Measurements from ENCODE around the gene CPSF4L.

The CPSF4L gene

DNA sequence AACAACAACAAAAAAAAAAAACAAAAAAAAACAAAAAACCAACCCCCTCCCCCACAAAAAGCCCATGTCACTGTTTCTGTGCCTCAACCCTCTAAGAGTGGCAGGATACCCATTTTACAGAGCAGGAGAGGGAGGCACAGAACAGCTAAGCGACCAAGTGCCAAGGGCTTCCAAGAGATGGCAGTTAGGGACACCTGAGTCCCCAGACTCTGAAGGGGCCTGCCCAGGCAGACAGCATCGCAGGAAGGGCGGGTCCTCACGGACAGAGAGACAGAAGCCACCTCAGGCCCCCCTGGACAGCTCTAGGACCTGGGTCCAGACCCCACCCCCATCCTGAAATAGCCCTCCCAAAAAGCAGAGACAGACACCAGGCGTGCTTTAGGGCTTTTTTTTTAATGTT is 21.6 kb upstream of the CPSF4L start:
- no peak overlapping the region for H3K27ac Mint-ChIP-seq
- no peak for DNase-seq

DNA sequence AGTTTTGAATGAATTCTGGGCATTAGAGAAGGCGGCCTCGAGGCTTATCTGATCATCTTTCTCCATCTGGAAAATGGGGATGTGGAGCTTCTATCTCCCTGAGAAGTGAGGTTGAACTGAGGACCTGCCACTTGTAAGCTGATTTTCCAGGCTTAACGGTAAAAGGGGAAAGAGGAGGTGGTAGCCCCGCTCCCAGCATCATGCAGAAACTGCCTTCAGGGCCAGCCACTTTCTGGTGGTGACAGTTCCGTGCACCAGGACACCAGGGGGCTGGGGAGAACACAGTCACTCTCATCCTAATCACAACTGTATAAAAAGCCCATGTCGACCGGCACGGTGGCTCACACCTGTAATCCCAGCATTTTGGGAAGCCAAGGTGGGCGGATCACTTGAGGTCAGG is 20.9 kb upstream of the CPSF4L start:
- no peak overlapping the region for H3K4me3 Mint-ChIP-seq
- no peaks in the 10 kb centered on the region for H3K27me3 Mint-ChIP-seq
- no peaks in the 10 kb centered on the region for H3K36me3 Mint-ChIP-seq (ENCODE audit: low read depth)
- no peak overlapping the region for H3K27ac Mint-ChIP-seq
- DNase-seq: no peak
- H3K4me1 Mint-ChIP-seq (ENCODE audit: low read depth): no peaks in the 10 kb centered on the region
- H3K9me3 Mint-ChIP-seq: no peaks in the 10 kb centered on the region

More for the DNA sequence above, 21.6 kb upstream of the CPSF4L start:
- Mint-ChIP-seq H3K9me3 (no peaks in the 10 kb centered on the region), H3K27me3 (no peaks in the 10 kb centered on the region), H3K4me1 (ENCODE audit: low read depth) (no peaks in the 10 kb centered on the region), H3K4me3 (no peak overlapping the region), H3K36me3 (ENCODE audit: low read depth) (no peaks in the 10 kb centered on the region)

DNA sequence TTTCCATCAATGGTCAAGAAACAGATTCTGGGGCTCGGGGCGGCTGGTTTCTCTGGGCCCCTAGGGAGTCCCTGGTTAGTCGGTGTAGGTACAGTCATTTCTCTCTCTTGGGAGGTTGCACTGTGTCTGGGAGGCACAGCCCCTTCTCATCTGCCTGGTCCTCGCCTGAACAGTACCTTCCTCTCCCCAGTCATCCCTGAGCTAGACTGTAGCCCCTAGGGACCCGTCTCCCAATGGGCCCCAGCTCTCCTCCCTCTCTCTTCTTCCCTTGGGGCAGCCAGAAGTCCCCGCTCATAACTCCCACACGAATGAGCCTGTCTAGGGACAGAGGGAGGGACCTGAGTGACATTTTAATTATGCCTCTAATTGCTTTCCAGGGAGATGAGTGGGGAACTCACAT is 20.2 kb upstream of the CPSF4L start:
- H3K36me3 Mint-ChIP-seq (ENCODE audit: low read depth): no peaks in the 10 kb centered on the region
- H3K27ac Mint-ChIP-seq: no peak overlapping the region
- no peaks in the 10 kb centered on the region for H3K4me1 Mint-ChIP-seq (ENCODE audit: low read depth)
- no peak overlapping the region for H3K4me3 Mint-ChIP-seq
- H3K9me3 Mint-ChIP-seq: no peaks in the 10 kb centered on the region
- DNase-seq: no peak
- H3K27me3 Mint-ChIP-seq: no peaks in the 10 kb centered on the region

DNA sequence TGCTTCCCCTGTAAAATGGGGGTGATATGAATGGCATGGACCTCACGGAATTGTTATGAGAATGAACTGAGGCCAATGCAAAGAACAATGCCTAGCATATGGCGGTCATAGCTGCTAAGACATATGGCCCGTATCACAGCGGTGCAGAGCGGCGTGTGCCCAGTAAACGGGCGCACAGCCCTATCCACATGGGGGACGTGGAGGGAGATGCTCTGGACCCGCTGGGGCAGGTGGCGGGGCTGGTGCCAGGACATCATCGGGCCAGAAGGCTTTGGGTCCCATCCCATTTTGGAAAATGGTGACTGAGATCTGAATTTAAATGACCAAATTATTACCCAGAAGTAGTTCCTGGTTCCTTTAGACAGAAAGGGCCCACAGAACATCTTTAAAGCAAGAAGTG is 18.5 kb upstream of the CPSF4L start:
- H3K27ac Mint-ChIP-seq: no peak overlapping the region
- H3K36me3 Mint-ChIP-seq (ENCODE audit: low read depth): no peaks in the 10 kb centered on the region
- H3K27me3 Mint-ChIP-seq: no peaks in the 10 kb centered on the region
- no peak for DNase-seq
- H3K9me3 Mint-ChIP-seq: no peaks in the 10 kb centered on the region
- no peaks in the 10 kb centered on the region for H3K4me1 Mint-ChIP-seq (ENCODE audit: low read depth)
- H3K4me3 Mint-ChIP-seq: no peak overlapping the region

DNA sequence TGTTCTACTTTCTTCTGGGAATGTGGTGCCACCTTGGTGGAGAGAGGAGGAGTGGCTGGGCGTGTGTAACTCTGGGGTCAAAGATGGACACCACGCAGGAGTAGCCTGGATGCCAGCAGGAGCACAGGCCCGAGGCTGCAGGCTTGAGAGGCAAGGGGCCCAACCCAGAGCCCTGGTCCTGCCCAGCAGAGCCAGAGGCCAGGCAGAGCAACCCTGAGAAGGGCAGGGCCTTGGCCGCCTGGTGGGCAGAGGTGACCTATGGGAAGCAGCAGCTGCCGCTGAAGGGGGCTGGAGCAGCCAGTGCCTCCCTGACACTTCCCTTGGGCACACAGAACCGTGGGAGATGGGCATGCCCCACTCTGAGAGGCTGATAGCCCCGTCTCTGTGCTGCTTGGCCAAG is 18.0 kb upstream of the CPSF4L start:
- Mint-ChIP-seq H3K4me3 (no peak overlapping the region), H3K27ac (no peak overlapping the region), H3K36me3 (ENCODE audit: low read depth) (no peaks in the 10 kb centered on the region), H3K9me3 (no peaks in the 10 kb centered on the region), H3K4me1 (ENCODE audit: low read depth) (no peaks in the 10 kb centered on the region), H3K27me3 (no peaks in the 10 kb centered on the region)
- DNase-seq: no peak

DNA sequence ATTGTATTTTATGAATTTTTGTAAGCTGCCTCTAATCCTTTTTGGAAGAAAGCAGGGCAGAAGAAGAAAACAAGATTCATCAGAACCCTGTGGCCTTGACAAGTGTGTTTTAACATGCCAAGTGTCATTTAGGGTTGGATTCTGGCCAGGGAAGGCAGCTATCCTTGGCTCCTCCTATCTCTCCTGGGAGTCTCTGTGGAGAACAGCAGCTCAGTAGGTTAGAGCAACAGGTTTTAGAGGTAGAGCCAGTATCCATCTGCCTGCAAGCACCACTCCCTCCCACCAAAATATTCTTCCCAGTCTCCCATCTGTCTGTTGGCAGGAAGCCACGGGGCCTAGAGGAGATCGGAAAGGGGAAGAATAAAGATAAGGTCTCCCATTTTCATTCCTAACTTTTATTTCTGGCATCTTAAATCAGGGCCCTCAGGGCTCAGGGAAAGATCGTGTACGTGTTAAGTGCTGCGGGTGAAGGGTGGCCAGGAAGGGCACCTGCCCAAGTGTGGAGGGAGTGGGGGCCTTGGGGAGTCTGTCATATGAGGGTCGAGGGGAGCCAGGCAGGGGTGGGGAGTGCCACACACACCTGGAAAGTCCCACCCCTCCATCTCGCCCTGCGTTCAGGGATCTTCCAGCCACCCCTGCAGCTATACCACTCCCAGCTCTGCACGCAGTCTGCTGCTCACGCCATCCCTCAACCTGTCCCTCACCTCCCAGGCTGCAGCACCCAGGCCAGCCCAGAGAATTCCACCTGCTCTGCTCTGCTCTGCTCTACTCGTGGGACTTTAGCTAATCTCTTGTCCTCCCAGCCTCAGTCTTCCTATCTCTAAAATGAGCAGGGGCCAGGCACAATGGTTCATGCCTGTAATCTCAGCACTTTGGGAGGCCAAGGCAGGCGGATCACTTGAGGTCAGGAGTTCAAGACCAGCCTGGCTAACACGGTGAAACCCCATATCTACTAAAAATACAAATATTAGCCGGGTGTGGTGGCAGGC is 17.1 kb upstream of the CPSF4L start:
- DNase-seq: no peak
- Mint-ChIP-seq H3K36me3 (ENCODE audit: low read depth) (no peaks in the 10 kb centered on the region), H3K27me3 (no peaks in the 10 kb centered on the region), H3K4me3 (no peak overlapping the region), H3K9me3 (no peaks in the 10 kb centered on the region), H3K27ac (no peak overlapping the region), H3K4me1 (ENCODE audit: low read depth) (no peaks in the 10 kb centered on the region)

DNA sequence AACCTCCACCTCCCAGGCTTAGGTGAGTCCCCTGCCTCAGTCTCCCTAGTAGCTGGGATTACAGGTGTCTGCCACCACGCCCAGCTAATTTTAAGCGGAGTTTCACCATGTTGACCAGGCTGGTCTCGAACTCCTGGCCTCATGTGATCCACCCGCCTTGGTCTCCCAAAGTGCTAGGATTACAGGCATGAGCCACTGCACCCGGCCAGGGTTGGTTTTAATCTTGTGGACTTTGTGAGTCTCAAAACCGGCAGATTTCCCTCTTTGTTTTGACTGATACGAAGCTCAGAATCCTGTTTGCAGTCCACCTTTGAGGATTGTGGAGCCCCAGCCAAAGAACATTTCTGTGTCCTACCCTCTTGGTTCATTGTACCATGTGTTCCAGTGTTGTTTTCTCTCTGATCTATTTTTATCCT is 16.4 kb upstream of the CPSF4L start:
- Mint-ChIP-seq H3K9me3 (no peaks in the 10 kb centered on the region), H3K27ac (no peak overlapping the region), H3K27me3 (no peaks in the 10 kb centered on the region), H3K4me3 (no peak overlapping the region), H3K4me1 (ENCODE audit: low read depth) (no peaks in the 10 kb centered on the region), H3K36me3 (ENCODE audit: low read depth) (no peaks in the 10 kb centered on the region)
- DNase-seq: no peak

DNA sequence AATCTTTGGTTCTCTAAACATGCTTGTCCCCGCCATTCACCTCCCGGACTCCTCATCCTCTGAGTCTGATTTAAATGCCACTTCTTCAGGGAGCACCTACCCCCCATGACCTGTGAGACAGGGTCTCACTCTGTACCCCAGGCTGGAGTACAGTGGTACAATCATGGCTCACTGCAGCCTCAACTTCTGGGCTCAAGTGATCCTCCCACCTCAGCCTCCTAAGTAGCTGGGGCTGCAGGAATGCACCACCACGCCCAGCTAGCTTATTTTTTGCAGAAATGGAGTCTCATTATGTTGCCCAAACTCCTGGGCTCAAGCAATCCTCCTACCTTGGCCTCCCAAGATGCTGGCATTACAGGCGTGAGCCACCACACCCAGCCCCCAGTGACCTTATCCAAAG is 12.8 kb upstream of the CPSF4L start:
- Mint-ChIP-seq H3K4me3 (no peak overlapping the region), H3K27ac (no peak overlapping the region), H3K27me3 (no peaks in the 10 kb centered on the region), H3K4me1 (ENCODE audit: low read depth) (no peaks in the 10 kb centered on the region), H3K9me3 (no peaks in the 10 kb centered on the region), H3K36me3 (ENCODE audit: low read depth) (no peaks in the 10 kb centered on the region)
- no peak for DNase-seq

DNA sequence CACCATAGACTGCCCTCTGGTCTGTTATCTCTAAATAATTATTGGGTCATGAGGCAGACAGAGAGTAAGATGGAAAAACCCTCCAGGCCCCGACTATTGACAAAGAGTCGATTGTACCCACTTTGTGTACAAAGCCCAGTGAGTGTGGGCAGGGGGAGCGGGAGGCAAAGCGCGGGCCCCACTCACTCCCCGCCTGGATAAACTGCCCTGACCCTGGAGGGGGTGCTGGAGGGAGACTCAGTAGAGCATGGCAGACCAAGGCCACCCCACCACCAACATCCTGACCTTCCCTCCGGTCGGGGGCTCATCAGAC is 11.2 kb upstream of the CPSF4L start:
- Mint-ChIP-seq H3K4me1 (ENCODE audit: low read depth) (no peaks in the 10 kb centered on the region), H3K36me3 (ENCODE audit: low read depth) (no peaks in the 10 kb centered on the region), H3K27me3 (no peaks in the 10 kb centered on the region), H3K27ac (no peak overlapping the region), H3K4me3 (no peak overlapping the region), H3K9me3 (no peaks in the 10 kb centered on the region)
- DNase-seq: no peak

DNA sequence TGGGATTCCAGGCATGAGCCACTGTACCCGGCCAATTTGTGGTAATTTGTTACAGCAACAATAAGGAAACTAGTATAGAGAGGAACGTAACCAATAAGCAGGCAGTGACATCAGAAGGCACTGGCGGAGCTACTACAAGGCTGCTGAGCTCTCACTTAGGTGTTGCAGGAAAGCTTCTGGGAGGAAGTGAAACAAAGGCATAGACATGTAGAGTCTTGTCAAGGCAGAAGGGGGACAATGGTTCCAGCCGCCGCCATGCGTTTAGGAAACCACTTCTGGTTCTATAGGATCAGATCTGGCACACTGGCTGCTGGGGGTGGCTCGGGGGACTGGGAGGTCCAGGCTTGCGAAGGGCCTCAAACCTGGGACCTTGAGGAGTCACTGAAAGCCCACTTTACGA is 9.4 kb upstream of the CPSF4L start:
- Mint-ChIP-seq H3K27ac (no peak overlapping the region), H3K4me3 (no peak overlapping the region), H3K36me3 (ENCODE audit: low read depth) (no peaks in the 10 kb centered on the region), H3K4me1 (ENCODE audit: low read depth) (no peaks in the 10 kb centered on the region), H3K9me3 (no peaks in the 10 kb centered on the region), H3K27me3 (no peaks in the 10 kb centered on the region)
- DNase-seq: no peak

DNA sequence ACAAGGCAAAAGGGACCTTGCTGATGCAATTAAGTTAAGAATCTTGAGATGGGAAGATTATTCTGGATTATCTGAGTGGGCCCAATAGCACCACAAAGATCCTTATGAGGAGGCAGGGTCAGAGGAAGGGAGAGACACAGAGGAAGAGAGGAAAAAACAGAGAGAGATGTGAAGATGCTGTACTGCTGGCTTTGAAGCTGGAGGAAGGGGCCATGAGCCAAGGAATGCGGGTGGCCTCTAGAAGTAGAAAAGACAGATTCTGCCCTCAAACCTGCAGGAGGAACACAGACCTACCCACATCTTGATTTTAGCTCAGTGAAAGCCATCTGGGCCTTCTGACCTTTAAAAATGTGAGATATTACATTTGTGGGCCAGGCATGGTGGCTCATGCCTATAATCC is 8.1 kb upstream of the CPSF4L start:
- H3K27me3 Mint-ChIP-seq: no peaks in the 10 kb centered on the region
- H3K4me1 Mint-ChIP-seq (ENCODE audit: low read depth): no peaks in the 10 kb centered on the region
- H3K36me3 Mint-ChIP-seq (ENCODE audit: low read depth): no peaks in the 10 kb centered on the region
- no peaks in the 10 kb centered on the region for H3K9me3 Mint-ChIP-seq
- DNase-seq: no peak
- H3K27ac Mint-ChIP-seq: no peak overlapping the region
- H3K4me3 Mint-ChIP-seq: no peak overlapping the region

DNA sequence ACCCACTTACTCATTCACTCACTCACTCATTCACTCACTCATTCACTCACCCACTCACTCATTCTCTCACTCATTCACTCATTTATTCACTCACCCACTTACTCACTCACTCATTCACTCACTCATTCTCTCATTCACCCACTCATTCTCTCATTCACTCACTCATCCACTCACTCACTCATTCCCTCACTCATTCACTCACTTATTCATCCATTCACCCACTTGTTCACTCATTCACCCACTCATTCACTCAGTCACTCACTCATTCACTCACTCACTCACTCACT is 7.6 kb upstream of the CPSF4L start:
- H3K4me3 Mint-ChIP-seq: no peak overlapping the region
- H3K36me3 Mint-ChIP-seq (ENCODE audit: low read depth): no peaks in the 10 kb centered on the region
- no peaks in the 10 kb centered on the region for H3K27me3 Mint-ChIP-seq
- H3K27ac Mint-ChIP-seq: no peak overlapping the region
- no peaks in the 10 kb centered on the region for H3K9me3 Mint-ChIP-seq
- DNase-seq: no peak
- H3K4me1 Mint-ChIP-seq (ENCODE audit: low read depth): no peaks in the 10 kb centered on the region

DNA sequence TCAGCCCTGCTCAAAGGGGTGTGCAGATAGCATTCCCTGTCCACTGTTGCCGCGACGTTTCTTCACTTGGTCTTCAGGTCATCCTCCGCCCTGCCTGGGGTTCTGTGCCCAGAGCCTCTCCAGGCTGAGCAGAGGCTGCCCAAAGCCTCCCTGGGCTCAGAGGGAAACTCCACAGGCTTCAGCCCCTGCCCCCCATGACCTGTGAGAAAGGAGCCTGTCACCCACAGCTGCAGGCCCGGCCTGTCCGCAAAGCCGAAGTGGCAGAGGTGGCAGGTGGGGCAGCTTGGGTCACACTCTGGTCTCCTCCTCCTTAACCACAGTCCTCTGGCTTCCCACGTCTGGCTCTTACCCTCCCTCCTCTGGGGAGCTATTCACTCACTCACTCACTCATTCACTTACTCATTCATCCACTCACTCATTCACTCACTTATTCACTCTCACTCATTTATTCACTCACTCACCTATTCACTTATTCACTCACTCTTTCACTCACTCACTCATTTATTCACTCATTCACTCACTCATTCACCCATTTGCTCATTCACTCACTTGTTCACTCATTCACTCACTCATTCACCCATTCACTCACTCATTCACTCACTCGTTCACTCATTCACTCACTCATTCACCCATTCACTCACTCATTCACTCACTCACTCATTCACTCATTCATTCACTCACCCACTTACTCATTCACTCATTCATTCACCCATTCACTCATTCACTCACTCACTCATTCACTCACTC is 7.1 kb upstream of the CPSF4L start:
- Mint-ChIP-seq H3K27me3 (no peaks in the 10 kb centered on the region), H3K9me3 (no peaks in the 10 kb centered on the region), H3K36me3 (ENCODE audit: low read depth) (no peaks in the 10 kb centered on the region), H3K4me3 (no peak overlapping the region), H3K4me1 (ENCODE audit: low read depth) (no peaks in the 10 kb centered on the region), H3K27ac (no peak overlapping the region)
- DNase-seq: no peak

DNA sequence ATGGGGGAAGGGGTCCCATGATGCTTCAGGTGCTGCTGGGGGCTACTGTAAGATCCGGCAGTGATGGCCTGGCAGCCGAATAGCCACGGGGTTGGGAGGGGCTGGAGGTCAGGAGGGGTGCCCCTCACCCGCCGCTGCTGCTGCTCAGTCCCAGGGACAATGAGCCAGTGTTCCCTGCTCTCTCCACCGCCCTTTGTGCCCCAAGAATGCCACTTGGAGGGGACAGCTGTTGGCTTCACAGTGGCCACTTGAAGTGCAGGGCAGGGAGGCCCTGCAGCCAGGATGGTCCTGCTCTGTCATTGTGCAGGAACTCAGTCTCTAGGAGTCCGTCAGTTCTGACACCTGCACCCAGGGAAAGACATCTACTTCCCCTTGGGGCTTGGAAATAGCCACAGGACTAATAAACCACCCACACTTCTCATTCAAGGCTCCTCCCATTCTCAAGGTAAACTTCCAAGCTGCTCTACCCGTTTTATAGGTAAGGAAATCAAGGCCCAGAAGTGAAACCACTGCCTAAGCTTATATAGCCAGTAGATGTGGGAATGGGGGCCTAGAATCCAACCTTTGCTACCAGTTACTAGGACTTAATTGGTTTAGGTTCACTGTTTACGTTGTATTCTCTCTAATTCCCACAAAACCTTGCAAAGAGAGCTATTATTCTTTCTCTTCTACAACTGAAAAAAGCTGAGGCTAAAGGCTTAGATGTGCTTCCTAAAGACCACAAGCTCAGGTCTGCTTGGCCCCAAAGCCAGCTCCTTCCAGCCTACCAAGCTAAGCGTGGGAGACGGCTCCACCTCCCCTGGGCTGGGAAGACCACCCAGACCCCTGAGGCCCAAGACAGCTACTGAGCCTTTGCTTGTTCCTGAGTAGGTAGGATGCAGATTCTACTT is 6.2 kb upstream of the CPSF4L start:
- H3K4me3 Mint-ChIP-seq: no peak overlapping the region
- H3K27ac Mint-ChIP-seq: no peak overlapping the region
- DNase-seq: no peak
- H3K9me3 Mint-ChIP-seq: no peaks in the 10 kb centered on the region
- no peaks in the 10 kb centered on the region for H3K4me1 Mint-ChIP-seq (ENCODE audit: low read depth)
- no peaks in the 10 kb centered on the region for H3K27me3 Mint-ChIP-seq
- H3K36me3 Mint-ChIP-seq (ENCODE audit: low read depth): no peaks in the 10 kb centered on the region

DNA sequence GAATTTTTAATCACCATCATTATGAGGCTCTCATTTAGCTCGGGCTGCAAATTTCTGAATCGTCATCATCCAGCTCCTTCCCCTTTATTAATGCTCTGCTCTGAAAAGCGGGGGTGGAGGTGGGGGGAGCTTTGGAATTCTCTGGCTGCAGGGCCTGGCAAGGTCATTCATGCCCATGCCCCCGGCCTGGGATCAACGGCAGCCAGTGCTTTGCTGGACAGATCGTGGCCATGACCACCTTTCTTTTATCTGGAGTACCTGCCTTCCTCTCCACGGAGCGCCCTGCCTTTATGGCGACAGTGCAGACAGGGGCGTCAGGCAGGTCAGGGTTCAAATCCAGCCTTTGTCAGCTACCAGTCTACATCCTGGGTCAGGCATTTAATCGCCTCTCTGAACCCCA is 5.1 kb upstream of the CPSF4L start:
- Mint-ChIP-seq H3K4me3 (no peak overlapping the region), H3K27ac (no peak overlapping the region), H3K27me3 (no peaks in the 10 kb centered on the region), H3K36me3 (ENCODE audit: low read depth) (no peaks in the 10 kb centered on the region), H3K4me1 (ENCODE audit: low read depth) (no peaks in the 10 kb centered on the region), H3K9me3 (no peaks in the 10 kb centered on the region)
- DNase-seq: no peak
